Hepatocyte (in vitro differentiated cells): ENCODE data around the gene STK11IP.

Experiments used
- EZH2 ChIP-seq: fragments of 200-600 bp; sonication (generic); IDR thresholded peaks from 2 replicates; pipeline ENCODE4 v1.6.1; 2016; ENCODE audit warnings: antibody characterized with exemption, mild to moderate bottlenecking, borderline replicate concordance
- EZH2phosphoT487 ChIP-seq: fragments of 200-600 bp; sonication (generic); IDR thresholded peaks from one replicate; pipeline ENCODE4 v1.6.1; 2018; ENCODE audit warnings: antibody characterized with exemption, mild to moderate bottlenecking, low read depth, moderate library complexity; ENCODE audit not compliant: unreplicated experiment, severe bottlenecking
- TF ChIP-seq, protein P1 (sequence below): fragments of 200-600 bp; sonication (generic); IDR thresholded peaks from 2 replicates; pipeline ENCODE4 v1.5.1; 2016; ENCODE audit warnings: antibody characterized with exemption, mild to moderate bottlenecking; ENCODE audit not compliant: poor library complexity

DNA sequence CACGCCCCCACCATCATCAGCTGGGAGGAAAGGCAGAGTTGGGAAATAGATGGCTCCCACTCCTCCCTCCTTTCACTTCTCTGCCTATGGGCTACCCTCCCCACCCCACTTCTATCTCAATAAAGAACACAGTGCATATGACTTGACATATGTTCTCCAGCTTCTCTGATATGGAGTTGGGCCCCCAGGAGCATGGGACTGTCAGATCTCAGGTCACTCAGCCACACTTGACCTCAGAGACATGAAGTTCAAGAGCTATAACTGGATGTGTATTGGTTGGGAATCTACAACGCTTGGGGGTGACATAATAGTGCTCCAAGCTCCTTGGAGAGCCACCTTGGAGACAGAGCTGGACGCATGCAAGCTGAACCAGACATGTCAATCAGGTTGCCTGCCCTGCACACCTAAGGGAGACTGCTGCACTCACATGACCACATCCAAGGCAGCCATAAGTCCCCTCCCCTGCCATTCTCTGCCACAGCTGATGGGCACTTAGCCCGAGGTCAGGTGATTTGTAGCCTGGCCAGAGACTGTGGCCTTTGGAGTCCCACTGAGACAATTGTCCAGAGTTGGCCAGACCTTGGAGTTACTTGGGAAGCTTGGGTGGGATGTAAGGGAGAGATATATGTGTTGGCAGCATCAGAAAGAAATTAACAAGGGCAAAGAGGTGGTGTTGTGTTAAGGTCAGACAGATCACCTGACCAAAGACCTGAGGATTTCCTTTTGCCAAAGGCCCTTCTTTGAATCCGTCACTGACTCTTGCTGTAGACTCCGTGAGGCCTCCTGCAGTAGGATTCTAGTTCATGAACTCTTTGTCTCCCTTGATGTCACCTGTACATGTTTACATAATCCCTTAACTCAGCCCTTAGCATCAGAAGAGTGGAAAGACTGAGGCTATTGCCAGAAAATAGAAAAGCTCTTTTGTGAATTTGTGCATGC is 21.8 kb upstream of the STK11IP start:
- TF ChIP-seq EZH2phosphoT487 (no peak), EZH2 (no peak)
- TF ChIP-seq, protein P1, sequence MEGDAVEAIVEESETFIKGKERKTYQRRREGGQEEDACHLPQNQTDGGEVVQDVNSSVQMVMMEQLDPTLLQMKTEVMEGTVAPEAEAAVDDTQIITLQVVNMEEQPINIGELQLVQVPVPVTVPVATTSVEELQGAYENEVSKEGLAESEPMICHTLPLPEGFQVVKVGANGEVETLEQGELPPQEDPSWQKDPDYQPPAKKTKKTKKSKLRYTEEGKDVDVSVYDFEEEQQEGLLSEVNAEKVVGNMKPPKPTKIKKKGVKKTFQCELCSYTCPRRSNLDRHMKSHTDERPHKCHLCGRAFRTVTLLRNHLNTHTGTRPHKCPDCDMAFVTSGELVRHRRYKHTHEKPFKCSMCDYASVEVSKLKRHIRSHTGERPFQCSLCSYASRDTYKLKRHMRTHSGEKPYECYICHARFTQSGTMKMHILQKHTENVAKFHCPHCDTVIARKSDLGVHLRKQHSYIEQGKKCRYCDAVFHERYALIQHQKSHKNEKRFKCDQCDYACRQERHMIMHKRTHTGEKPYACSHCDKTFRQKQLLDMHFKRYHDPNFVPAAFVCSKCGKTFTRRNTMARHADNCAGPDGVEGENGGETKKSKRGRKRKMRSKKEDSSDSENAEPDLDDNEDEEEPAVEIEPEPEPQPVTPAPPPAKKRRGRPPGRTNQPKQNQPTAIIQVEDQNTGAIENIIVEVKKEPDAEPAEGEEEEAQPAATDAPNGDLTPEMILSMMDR: no peak
